ENCODE data around the gene NANOS3.

The NANOS3 gene

DNA sequence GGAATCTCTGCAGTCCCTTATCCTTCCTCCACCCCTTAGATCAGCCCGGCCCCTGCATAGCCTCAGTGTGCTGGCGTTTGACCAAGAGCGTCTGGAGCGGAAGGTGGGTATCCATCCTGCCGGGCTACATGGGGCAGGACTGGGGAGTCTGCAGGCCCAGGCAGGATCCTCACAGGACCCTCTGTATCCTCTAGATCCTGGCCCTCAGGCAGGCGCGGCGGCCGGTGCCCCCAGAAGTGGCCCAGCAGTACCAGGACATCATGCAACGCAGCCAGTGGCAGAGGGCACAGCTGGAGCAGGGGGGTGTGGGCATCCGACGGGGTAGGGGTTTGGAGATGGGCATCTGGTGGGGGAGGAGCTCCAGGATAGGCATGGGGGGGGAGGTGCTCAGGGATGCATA is 52.4 kb downstream of the NANOS3 start:
- H3K9me2 ChIP-seq (replicated peaks; ENCODE audit: control insufficient read depth, low read length), result no peaks in the 10 kb centered on the region
- H3F3A ChIP-seq (ENCODE audit: control insufficient read depth, insufficient read depth), result no peaks in the 10 kb centered on the region
- H3K9me3 ChIP-seq (ENCODE audit: control insufficient read depth, insufficient read depth, low read length), result no peaks in the 10 kb centered on the region
- no peaks in the 10 kb centered on the region for H3K4me1 ChIP-seq (ENCODE audit: control insufficient read depth, low read length)
- H3K79me2 ChIP-seq (ENCODE audit: control insufficient read depth, low read length), result no peaks in the 10 kb centered on the region
- no peak overlapping the region for H3K27ac ChIP-seq (ENCODE audit: low read depth, low read length)
- peaks cover 28% of the 10 kb centered on the region for H3K36me3 ChIP-seq (ENCODE audit: control insufficient read depth, low read length)
- no peak overlapping the region for H3K4me3 ChIP-seq (ENCODE audit: low read length)
- no peaks in the 10 kb centered on the region for H3K27me3 ChIP-seq (ENCODE audit: control insufficient read depth, low read length)
- H4K20me1 ChIP-seq (ENCODE audit: control insufficient read depth, insufficient read depth, low read depth, low read length), result no peaks in the 10 kb centered on the region
- no peak overlapping the region for H3K4me2 ChIP-seq (ENCODE audit: low read length)
- TF ChIP-seq EZH2phosphoT487 (IDR thresholded peaks at IDR 0.05; ENCODE audit: borderline replicate concordance, low read length) (no peak), CTCF (IDR thresholded peaks at IDR 0.05; ENCODE audit: low read depth, low read length, poor library complexity, severe bottlenecking) (no peak)

GRCh38 chr19:13929956-13930355 is 53.0 kb downstream of the NANOS3 start:
- no peak overlapping the region for H3K27ac ChIP-seq (ENCODE audit: low read depth, low read length)
- no peaks in the 10 kb centered on the region for H4K20me1 ChIP-seq (ENCODE audit: control insufficient read depth, insufficient read depth, low read depth, low read length)
- no peak for TF ChIP-seq EZH2phosphoT487 (IDR thresholded peaks at IDR 0.05; ENCODE audit: borderline replicate concordance, low read length)
- TF ChIP-seq CTCF (IDR thresholded peaks at IDR 0.05; ENCODE audit: low read depth, low read length, poor library complexity, severe bottlenecking), result no peak
- no peak overlapping the region for H3K4me3 ChIP-seq (ENCODE audit: low read length)
- H3K4me1 ChIP-seq (ENCODE audit: control insufficient read depth, low read length), result no peaks in the 10 kb centered on the region
- H3K79me2 ChIP-seq (ENCODE audit: control insufficient read depth, low read length), result no peaks in the 10 kb centered on the region
- no peaks in the 10 kb centered on the region for H3K9me2 ChIP-seq (replicated peaks; ENCODE audit: control insufficient read depth, low read length)
- H3K36me3 ChIP-seq (ENCODE audit: control insufficient read depth, low read length), result peaks cover 23% of the 10 kb centered on the region
- no peak overlapping the region for H3K4me2 ChIP-seq (ENCODE audit: low read length)
- no peaks in the 10 kb centered on the region for H3K9me3 ChIP-seq (ENCODE audit: control insufficient read depth, insufficient read depth, low read length)
- H3K27me3 ChIP-seq (ENCODE audit: control insufficient read depth, low read length), result no peaks in the 10 kb centered on the region
- no peaks in the 10 kb centered on the region for H3F3A ChIP-seq (ENCODE audit: control insufficient read depth, insufficient read depth)

Measured in DOHH2 (cell line).